GM18502 (cell line): ENCODE results near the gene VBP1.
A peak's percentile ranks its signal among the peaks of the same experiment; 100 is the strongest.
"Not testable (repeated sequence)": the region's sequence is repeated elsewhere in the genome, so short reads cannot be mapped to it uniquely, and the experiment has no call there.

Experiments
- ATAC-seq: cut with Tn5 transposase; IDR thresholded peaks from one replicate; pipeline ENCODE4 v1.9.1; 2021; ENCODE audit warnings: mild to moderate bottlenecking; ENCODE audit not compliant: unreplicated experiment, poor library complexity

The VBP1 gene

GRCh38 chrX:155262970-155263754 is 46.9 kb downstream of the VBP1 start:
- ATAC-seq, result peak; percentile 36

- ATAC-seq, result peak; percentile 94
These were observed 47.8 kb downstream of the VBP1 start, which contains the start of gene RAB39B for GRCh38 chrX:155263854-155264628. Gene RAB39B, minus strand, starts transcription at chrX:155264491. Its CDS starts 203 bp downstream, at chrX:155264288.

- ATAC-seq, result no peak
These were observed 50.2 kb downstream of the VBP1 start for GRCh38 chrX:155266439-155266838.

GRCh38 chrX:155267995-155268394 is 51.7 kb downstream of the VBP1 start:
- not testable (repeated sequence) for ATAC-seq

- no peak for ATAC-seq
These were observed 54.7 kb downstream of the VBP1 start for GRCh38 chrX:155270969-155271368.

GRCh38 chrX:155279873-155280272 is 63.6 kb downstream of the VBP1 start:
- ATAC-seq, result no peak
